ENCODE data around the gene DCTN3.

The DCTN3 gene

DNA sequence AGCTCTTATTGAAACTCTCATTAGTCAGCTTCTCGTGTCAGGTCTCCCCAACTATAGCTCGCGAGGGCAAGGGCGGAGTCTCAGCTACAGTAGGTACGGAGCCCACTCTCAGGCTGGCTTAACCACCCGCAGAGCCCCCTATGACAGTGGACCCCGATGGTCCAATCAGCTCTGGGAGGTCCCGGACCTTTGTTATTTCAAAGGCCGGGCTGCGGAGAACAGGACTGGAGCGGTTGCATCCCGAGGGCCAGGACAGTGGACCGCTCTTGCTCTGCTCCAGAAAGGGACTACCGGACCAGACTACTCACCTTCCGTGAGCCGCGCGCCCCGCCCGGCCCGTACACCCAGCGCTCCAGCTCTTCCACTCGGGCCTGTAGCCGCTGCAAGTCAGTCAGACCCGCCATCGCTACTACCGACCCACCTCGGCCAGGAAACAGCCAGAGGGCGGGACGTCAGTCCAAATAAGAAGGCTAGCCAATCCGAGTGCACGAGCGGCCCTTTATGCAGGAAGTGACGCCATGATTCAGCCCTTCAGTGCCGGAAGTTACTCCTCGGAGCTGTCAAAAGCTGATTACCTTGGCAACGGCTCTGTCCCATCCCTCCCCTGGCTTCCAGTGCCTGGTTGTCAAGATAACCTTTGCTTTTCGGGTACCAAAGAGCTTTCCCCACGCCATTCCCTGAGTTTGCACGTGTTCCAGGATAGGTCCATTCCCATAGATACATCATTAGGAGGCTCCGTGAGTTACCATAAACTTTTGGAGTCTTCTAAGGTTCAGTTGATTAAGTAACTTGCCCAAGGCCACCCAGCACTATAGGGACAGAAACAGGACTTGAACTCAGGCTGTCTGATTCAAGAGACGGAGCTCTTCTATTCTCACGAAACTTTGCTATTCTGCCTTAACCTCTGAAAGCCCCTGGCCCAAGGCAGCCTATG lies at the start of gene DCTN3:
Gene DCTN3, minus strand, starts transcription at position 435 of the 934 bp plus-strand sequence. Its CDS starts 31 bp downstream, at position 404.
- Mint-ChIP-seq H3K9me3 (no peaks in the 10 kb centered on the region), H3K4me1 (peaks cover 32% of the 10 kb centered on the region), H3K36me3 (peaks cover 17% of the 10 kb centered on the region), H3K4me3 (peak within 1 kb of the TSS; percentile 85), H3K27ac (peak within 1 kb of the TSS; percentile 76), H3K27me3 (peaks cover 48% of the 10 kb centered on the region)
- CTCF ChIA-PET = interaction anchor here (0.8 to 4.1 kb wide), 9 partner anchors 11 to 119 kb away, joined by 3 to 40 read pairs (median 4); partner anchors contain the start of genes GALT and SIGMAR1
- peak; percentile 97 for DNase-seq

DNA sequence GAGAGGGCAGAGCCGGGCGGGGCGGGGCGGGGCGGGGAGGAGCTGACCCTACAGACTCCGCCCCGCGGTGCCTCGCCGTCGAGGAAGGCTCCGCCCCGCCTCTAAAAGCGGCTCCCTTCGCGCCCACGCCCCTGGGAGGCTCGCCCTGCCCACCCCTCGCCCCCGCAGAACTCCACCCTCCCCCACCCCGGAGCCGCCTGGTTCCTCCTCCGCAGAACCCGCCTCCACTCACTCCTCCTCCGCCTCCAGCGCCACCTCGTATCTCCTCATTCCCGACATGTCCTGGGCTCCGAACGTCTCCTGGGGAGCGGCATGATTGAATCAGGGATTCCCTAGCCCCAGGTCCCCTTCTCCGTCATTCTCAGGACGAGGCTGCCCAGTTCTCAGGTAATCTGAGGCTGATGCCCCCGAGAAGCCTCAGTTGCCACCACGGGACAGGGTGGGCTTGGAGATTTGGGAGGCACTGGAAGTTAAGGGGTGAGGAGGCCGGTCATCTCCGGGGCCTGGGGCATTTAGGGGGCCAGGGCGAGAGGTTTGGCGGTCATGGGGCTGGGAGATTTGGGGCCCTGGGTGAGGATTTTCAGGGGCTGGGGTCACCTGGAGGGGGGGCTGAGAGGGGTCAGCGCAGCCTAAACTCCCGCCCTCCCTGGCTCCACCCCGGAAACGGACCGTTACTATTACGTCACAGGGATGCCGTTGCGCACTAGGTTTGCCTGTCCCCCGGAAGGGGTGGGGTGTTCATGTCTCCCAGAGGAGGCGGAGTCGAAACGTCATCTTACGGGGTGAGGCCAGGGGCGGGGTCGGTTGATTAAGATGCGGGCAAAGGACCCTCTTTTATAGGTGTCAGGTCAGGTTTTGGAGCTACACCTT lies 45.3 kb upstream of the DCTN3 start:
- H3K4me1 Mint-ChIP-seq = peaks cover 49% of the 10 kb centered on the region
- H3K27me3 Mint-ChIP-seq = peaks cover 15% of the 10 kb centered on the region
- H3K4me3 Mint-ChIP-seq = peak overlapping the region; percentile 85
- peak; percentile 92 for DNase-seq
- H3K27ac Mint-ChIP-seq = peak overlapping the region; percentile 93
- CTCF ChIA-PET = interaction anchor here (0.8 to 5.2 kb wide), 9 partner anchors 9 to 446 kb away, joined by 3 to 36 read pairs (median 4); partner anchors contain the start of genes GALT and SIGMAR1
- H3K9me3 Mint-ChIP-seq = peaks cover 14% of the 10 kb centered on the region
- peaks cover 38% of the 10 kb centered on the region for H3K36me3 Mint-ChIP-seq

DNA sequence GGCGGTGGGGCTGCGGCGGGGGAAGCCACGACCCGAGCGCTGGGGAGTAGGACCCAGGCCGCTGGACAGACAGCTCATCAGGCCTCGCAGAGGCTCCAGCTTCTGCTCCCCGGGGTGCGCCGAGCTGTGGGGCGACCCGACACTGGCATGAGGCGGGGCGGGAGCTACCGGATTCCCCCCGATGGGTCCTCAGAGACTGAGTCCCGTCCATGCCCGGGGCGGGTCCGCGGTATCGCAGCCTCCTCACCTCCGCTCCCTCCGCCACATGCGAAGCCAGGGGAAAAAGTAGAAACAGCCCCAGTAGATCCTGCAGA lies 44.7 kb upstream of the DCTN3 start:
- Mint-ChIP-seq H3K4me3 (peak overlapping the region; percentile 85), H3K27ac (peak overlapping the region; percentile 93), H3K27me3 (peaks cover 15% of the 10 kb centered on the region), H3K9me3 (peaks cover 11% of the 10 kb centered on the region), H3K36me3 (peaks cover 41% of the 10 kb centered on the region), H3K4me1 (peaks cover 49% of the 10 kb centered on the region)
- no peak for DNase-seq
- CTCF ChIA-PET = interaction anchor here (0.8 to 5.2 kb wide), 10 partner anchors 10 to 447 kb away, joined by 3 to 36 read pairs (median 4); partner anchors contain the start of genes GALT and SIGMAR1

DNA sequence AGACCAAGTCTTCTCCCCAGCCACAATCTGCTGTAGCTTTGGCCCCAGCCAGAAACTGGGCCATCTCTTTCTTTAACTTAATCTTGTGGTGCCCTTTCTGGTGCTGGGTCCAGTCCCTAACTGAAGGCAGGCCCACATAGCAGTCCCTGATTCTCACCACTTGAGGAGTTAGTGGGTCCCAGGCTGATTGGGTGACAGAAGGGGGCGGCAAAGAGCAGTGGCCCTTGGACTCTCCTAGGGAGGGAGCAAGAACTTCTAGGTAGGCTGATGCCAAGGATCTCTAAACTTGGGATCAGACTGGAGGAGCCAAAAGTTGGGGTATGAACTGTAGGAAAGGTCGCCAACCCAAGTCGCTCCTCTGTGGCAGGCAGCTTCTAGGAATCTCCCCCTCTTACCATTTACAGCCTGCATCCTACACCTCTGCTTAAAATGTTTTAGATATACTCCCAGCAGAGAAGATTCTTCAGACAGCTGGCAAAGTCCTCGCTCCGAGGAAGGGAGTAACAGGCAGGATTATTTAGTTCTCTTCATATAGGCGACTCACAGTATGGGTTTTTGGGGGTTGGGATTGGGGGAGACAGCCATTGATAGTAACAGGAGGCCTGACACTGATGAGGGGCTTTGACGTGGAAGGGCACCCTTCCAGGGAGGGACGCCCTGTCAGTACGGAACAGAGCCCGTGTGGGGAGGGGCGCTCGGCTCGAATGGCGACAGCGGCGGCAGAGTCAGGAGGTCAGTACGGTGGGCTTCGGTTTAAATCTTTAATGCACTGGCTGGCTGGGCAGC lies 44.2 kb upstream of the DCTN3 start:
- Mint-ChIP-seq H3K27ac (peak overlapping the region; percentile 93), H3K27me3 (peaks cover 15% of the 10 kb centered on the region), H3K4me3 (peak overlapping the region; percentile 85), H3K4me1 (peaks cover 49% of the 10 kb centered on the region), H3K36me3 (peaks cover 38% of the 10 kb centered on the region), H3K9me3 (peaks cover 7% of the 10 kb centered on the region)
- CTCF ChIA-PET = interaction anchor here (0.8 to 5.2 kb wide), 12 partner anchors 10 to 54 kb away, joined by 3 to 36 read pairs (median 4); partner anchors contain the start of genes GALT and SIGMAR1
- peak; percentile 84 for DNase-seq

DNA sequence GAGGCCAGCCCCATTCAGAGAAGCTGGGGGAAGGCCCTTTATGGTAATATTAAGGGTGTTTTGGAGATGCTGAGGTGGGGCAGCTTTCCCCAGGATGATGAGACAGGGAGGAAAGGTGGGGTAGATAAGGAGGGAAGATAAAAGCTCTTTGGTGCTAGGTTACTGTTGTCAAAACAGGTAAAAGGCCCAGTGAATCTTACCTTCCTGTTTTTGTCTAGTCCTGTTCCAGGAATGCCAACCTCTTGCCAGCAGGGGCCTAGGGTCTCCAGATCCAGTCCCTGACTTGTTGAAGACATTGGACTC lies 43.0 kb upstream of the DCTN3 start:
- CTCF ChIA-PET = interaction anchor here (0.6 to 5.2 kb wide), 8 partner anchors 11 to 261 kb away, joined by 3 to 36 read pairs (median 4); partner anchors contain the start of genes GALT, IL11RA and SIGMAR1
- Mint-ChIP-seq H3K4me1 (peaks cover 49% of the 10 kb centered on the region), H3K27ac (peak overlapping the region; percentile 93), H3K36me3 (peaks cover 30% of the 10 kb centered on the region), H3K4me3 (peak overlapping the region; percentile 24), H3K27me3 (peaks cover 11% of the 10 kb centered on the region), H3K9me3 (no peaks in the 10 kb centered on the region)
- no peak for DNase-seq

DNA sequence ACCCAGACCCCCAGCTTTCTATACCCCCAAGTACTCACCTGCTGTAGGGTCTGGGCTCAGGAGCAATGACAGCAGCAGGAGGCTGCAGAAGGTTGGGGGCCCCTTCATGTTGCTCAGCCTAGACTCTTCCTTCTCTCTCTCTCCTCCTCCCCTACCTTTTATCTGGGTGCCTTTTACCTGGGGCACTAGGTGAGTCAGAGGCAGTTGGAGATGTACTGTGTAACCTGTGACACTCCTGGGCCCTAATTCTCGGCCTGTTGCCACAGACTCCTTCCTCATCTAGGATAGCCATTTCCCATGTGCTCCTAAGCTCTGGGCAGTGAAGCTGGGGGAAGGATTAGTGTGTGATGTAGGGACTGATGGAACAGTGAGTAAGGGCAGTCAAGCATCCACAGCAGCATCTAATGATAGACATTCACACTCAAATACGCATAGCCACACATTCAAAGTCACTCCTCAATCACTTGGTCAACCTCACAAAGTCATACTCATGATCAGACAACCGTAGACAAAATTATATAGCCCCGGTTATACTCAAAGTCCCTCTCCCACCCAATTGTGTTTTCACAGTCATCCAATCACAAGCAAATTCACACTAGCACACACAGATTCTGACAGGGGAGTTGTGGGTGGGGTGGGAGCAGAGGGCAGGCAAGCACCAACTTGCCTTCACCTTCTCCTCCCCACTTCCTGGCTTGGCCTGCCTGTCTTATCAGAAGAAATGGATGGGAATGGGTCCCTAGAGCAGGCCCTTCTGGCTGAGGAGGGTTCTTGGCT lies 42.4 kb upstream of the DCTN3 start, which contains the start of gene CCL27:
Gene CCL27, minus strand, starts transcription at position 132 of the 777 bp plus-strand sequence. Its CDS starts 24 bp downstream, at position 108.
- Mint-ChIP-seq H3K9me3 (no peaks in the 10 kb centered on the region), H3K4me3 (peak within 1 kb of the TSS; percentile 24), H3K27ac (peak within 1 kb of the TSS; percentile 93), H3K36me3 (peaks cover 28% of the 10 kb centered on the region), H3K4me1 (peaks cover 49% of the 10 kb centered on the region), H3K27me3 (peaks cover 10% of the 10 kb centered on the region)
- peak; percentile 40 for DNase-seq
- CTCF ChIA-PET = interaction anchor here (0.6 to 5.2 kb wide), 8 partner anchors 10 to 260 kb away, joined by 3 to 36 read pairs (median 4); partner anchors contain the start of genes GALT and IL11RA

DNA sequence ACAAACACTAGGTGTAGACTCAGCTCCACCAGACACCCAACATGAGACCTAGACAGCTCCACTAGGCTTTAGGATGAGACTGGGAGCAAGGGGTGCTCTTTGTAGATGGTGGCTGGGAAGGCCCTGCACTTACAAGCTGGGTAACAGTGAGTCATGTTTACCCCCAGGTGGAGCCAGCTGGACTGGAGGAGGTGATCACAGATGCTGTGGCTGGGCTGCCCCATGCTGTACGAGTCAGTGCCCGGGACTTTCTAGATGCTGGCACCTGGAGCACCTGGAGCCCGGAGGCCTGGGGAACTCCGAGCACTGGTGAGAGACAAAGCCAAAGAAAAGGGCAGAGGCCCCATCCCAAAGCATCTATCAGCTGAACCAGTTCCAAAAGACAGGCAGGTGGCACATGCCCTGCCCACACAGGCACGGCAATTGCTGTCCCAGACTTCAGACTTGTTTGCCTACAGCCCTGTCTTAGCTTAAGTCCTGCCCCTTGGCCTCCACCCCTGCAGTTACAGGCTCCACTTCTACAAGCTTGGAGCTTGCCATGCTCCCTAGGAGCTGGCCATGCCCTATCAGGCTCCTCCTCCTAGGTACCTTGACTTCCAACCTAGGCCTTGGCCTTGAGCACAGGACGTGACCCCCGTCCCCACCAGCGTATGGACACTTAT lies 39.4 kb upstream of the DCTN3 start:
- no peak for DNase-seq
- Mint-ChIP-seq H3K27ac (no peak overlapping the region), H3K27me3 (no peaks in the 10 kb centered on the region), H3K4me3 (no peak overlapping the region), H3K36me3 (peaks cover 24% of the 10 kb centered on the region), H3K4me1 (peaks cover 36% of the 10 kb centered on the region), H3K9me3 (no peaks in the 10 kb centered on the region)
- CTCF ChIA-PET = interaction anchor here (1.1 to 2.4 kb wide), 3 partner anchors 12 to 43 kb away, joined by 3 to 8 read pairs (median 3); no protein-coding TSS in a partner anchor

DNA sequence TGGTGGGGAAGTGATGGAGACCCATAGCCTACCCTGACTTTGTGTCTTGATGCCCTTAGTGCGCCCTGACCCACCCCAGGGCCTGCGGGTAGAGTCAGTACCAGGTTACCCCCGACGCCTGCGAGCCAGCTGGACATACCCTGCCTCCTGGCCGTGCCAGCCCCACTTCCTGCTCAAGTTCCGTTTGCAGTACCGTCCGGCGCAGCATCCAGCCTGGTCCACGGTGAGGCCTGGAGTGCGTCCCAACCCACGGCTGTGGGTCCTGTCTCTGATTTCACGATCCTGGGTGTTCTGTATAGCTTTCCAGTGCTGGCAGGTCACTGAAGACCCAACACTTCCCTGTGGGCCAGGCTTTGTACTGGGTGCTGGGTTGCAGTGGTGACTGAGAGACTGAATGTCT lies 38.2 kb upstream of the DCTN3 start:
- H3K9me3 Mint-ChIP-seq = no peaks in the 10 kb centered on the region
- H3K4me3 Mint-ChIP-seq = no peak overlapping the region
- CTCF ChIA-PET = interaction anchor here (2.4 kb wide), 1 partner anchor 11 kb away, joined by 8 read pairs; no protein-coding TSS in a partner anchor

DNA sequence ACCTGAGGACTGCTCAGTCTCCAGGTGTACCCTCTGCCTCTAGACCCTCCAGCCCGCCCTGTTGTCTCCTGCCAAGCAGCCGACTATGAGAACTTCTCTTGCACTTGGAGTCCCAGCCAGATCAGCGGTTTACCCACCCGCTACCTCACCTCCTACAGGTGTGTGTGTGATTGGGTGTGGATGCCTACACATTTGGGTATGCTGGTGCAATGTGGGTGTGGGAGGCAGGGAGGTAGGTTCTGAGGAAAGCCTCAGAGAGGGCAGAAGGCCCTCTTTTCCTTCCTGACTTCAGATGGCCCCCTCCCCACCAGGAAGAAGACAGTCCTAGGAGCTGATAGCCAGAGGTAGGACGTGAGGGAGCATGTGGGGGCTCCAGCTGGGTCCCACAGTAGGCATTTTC lies 36.7 kb upstream of the DCTN3 start:
- Mint-ChIP-seq H3K4me1 (peaks cover 19% of the 10 kb centered on the region), H3K9me3 (no peaks in the 10 kb centered on the region), H3K27ac (no peak overlapping the region), H3K4me3 (no peak overlapping the region), H3K27me3 (no peaks in the 10 kb centered on the region), H3K36me3 (peaks cover 16% of the 10 kb centered on the region)
- CTCF ChIA-PET = interaction anchor here (1.0 to 1.8 kb wide), 2 partner anchors 9 to 23 kb away, joined by 3 to 4 read pairs; no protein-coding TSS in a partner anchor
- DNase-seq = no peak

More for the DNA sequence above, 38.2 kb upstream of the DCTN3 start:
- peaks cover 21% of the 10 kb centered on the region for H3K36me3 Mint-ChIP-seq
- H3K27ac Mint-ChIP-seq = no peak overlapping the region
- H3K27me3 Mint-ChIP-seq = no peaks in the 10 kb centered on the region
- peaks cover 24% of the 10 kb centered on the region for H3K4me1 Mint-ChIP-seq
- DNase-seq = no peak

DNA sequence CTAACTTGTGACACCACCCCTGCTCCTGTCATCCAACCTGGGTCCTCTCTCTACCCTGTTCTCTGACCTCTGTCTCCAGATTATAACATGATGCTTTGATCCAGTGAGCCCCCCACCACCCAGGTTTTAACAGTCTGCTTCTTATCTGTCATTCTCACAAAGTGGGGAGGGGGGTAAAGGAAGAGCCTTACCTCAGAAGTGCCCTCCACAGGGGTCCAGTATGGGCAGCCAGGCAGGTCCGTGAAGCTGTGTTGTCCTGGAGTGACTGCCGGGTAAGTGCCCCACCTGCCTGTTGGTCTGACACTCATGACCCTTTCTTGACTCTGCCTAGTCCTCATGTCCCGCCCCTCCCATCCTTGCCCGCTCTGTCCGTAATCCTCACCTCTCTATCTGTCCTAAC lies 35.1 kb upstream of the DCTN3 start:
- CTCF ChIA-PET = no interaction called here
- H3K9me3 Mint-ChIP-seq = no peaks in the 10 kb centered on the region
- no peaks in the 10 kb centered on the region for H3K27me3 Mint-ChIP-seq
- H3K4me3 Mint-ChIP-seq = no peak overlapping the region
- peaks cover 9% of the 10 kb centered on the region for H3K36me3 Mint-ChIP-seq
- peaks cover 12% of the 10 kb centered on the region for H3K4me1 Mint-ChIP-seq
- no peak overlapping the region for H3K27ac Mint-ChIP-seq
- DNase-seq = no peak

DNA sequence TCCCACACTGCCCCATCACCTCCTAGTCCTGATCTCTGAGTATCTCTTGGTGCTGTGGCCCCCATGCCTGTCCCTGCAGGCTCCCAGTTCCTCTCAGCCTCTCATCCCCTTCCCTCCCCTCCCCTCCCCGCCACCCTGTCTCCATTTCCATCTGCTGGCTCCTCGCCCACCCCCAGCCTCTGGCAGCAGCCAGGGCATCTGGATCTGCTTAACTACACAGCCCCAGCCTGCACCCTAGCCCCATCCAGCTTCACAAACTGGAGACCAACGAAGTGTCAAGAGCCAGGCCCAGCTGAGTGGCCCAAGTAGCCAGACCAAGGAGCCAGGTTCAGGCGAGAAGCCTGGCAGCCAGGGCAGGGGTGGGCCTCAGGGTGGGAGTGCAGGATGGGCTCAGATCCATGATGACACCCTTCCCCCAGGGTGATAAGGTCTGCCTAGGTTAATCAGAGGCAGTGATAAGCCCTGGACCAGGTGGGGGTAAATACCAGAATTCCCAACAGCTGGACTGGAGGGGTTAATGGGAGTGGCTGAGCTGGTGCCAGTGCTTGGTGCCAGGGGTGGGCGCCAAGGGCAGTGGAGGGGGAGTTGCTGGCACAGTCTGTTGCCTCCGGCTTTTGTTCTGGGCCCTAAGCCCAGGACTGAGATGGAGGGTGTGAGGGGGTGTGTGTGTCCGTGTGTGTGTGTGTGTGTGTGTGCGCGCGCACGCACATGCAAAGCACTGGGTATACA lies 34.2 kb upstream of the DCTN3 start:
- H3K36me3 Mint-ChIP-seq = peaks cover 11% of the 10 kb centered on the region
- CTCF ChIA-PET = no interaction called here
- H3K27me3 Mint-ChIP-seq = no peaks in the 10 kb centered on the region
- no peak overlapping the region for H3K4me3 Mint-ChIP-seq
- H3K4me1 Mint-ChIP-seq = peaks cover 12% of the 10 kb centered on the region
- no peaks in the 10 kb centered on the region for H3K9me3 Mint-ChIP-seq
- DNase-seq = no peak
- H3K27ac Mint-ChIP-seq = no peak overlapping the region
